Gastrocnemius medialis (tissue), 4 donors: ENCODE results near the gene NEK2. TPM values are rescaled to one million over a fixed set of nuclear protein-coding genes. Genes with fewer than 3 reads are reported as not detected.

Experiments used
- ATAC-seq, 2 donors: fragments of 150-250 bp; one replicate each; pipeline ENCODE4 v1.9.1; 2016
- DNase-seq, 2 donors: peaks; one replicate each; pipeline ENCODE4 v3.0.0-alpha.2; 2019
- H3K27ac ChIP-seq, 4 donors: fragments of 200-600 bp; sonication (generic); 1 replicate in 1 of 4; 2 replicates in 3 of 4; pipeline ENCODE4 v1.5.1; 2016 to 2018; ENCODE audit warnings: mild to moderate bottlenecking in 2 of 4, moderate library complexity in 1 of 4
- H3K27me3 ChIP-seq, 3 donors: fragments of 200-600 bp; sonication (generic) in 2 of 3; 1 replicate in 1 of 3; 2 replicates in 2 of 3; pipeline versions ENCODE4 v1.5.1 to v1.6.0; 2016 to 2019; ENCODE audit warnings: mild to moderate bottlenecking in 1 of 3, moderate library complexity in 1 of 3
- H3K36me3 ChIP-seq, 2 donors: fragments of 200-600 bp; sonication (generic) in 1 of 2; one replicate each; pipeline ENCODE4 v1.5.1; 2017 to 2018
- H3K4me1 ChIP-seq, 2 donors: fragments of 200-600 bp; sonication (generic) in 1 of 2; one replicate each; pipeline ENCODE4 v1.5.1; 2016 to 2017; ENCODE audit warnings: mild to moderate bottlenecking in 2 of 2
- H3K4me3 ChIP-seq, 4 donors: fragments of 200-600 bp; sonication (generic) in 3 of 4; 1 replicate in 1 of 4; 2 replicates in 3 of 4; pipeline ENCODE4 v1.5.1; 2016 to 2019; ENCODE audit warnings: mild to moderate bottlenecking in 2 of 4
- H3K9me3 ChIP-seq, 3 donors: fragments of 200-600 bp; sonication (generic) in 2 of 3; 1 replicate in 1 of 3; 2 replicates in 2 of 3; pipeline ENCODE4 v1.5.1; 2016 to 2019
- POLR2A ChIP-seq, 2 donors: fragments of 450-650 bp; IDR thresholded peaks; one replicate each; pipeline ENCODE4 v1.6.1; 2017; ENCODE audit warnings: antibody characterized with exemption in 2 of 2, mild to moderate bottlenecking in 2 of 2, moderate library complexity in 2 of 2
- in situ Hi-C, 4 donors: fragments of 200-750 bp; cut with MboI; loops; one replicate each; pipeline versions ENCODE4 v1.15.0 to v1.8.0; 2017; ENCODE audit warnings: low sequenced_read_pairs in 4 of 4
- intact Hi-C: fragments of 100-400 bp; cut with DNase I; formaldehyde crosslinking; loops from one replicate; pipeline ENCODE4 v1.15.1; 2023; ENCODE audit warnings: low total_unique reads
- total RNA-seq, 4 donors: library from RNA; depleted of rRNA; stranded (reverse); fragments of >200 nt; gene quantifications; one replicate each; pipeline versions ENCODE4 v1.1.0 to v1.2.3, GENCODE V29; 2016
- TF ChIP-seq, protein P1 (sequence below), 5 experiments: fragments of 450-650 bp in 3 of 5; fragments of 200-600 bp in 2 of 5; sonication (generic) in 2 of 5; IDR thresholded peaks in 4 of 5; conservative IDR thresholded peaks in 1 of 5; 1 replicate in 4 of 5; 2 replicates in 1 of 5; pipeline ENCODE4 v1.5.1; 2016 to 2019; ENCODE audit warnings: antibody characterized with exemption in 5 of 5, mild to moderate bottlenecking in 3 of 5, moderate library complexity in 3 of 5

NEK2 gene
- total RNA-seq, 4 donors from 2014 or later, result not detected

DNA sequence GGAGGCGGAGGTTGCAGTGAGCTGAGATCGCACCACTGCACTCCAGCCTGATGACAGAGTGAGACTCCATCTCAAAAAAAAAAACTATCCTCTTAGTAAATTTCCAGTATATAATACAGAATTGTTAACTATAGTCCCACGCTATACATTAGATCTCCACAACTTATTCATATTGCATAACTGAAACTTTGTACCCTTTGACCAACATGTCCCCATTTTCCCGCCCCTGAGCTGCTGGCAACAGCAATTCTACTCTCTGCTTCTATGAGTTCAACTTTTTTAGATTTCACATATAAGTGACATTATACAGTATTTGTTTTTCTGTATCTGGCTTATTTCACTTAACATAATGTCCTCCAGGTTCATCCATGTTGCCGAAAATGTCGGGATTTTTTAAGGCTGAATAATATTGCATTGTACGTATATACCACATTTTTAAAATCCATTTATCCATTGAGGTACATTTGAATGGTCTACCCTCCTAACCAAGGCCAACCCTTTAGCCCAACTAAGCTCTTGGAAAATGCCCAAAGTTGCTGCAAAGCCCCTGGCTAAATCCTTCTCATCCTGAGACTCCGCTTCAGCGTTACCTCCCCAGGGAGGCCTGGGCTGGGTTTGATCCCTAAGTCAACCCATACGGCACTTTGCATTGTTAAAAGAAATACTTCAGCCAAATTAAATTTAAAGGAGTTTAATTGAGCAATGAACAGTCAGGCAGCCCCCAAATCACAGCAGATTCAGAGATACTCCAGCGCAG, 34.2 kb downstream of the NEK2 start:
- Histone ChIP-seq H3K27ac (no peak overlapping the region), H3K36me3 (no peaks in the 10 kb centered on the region), H3K4me1 (peaks cover 0 to 6% of the 10 kb centered on the region in 2 donors), H3K27me3 (no peaks in the 10 kb centered on the region), H3K9me3 (no peaks in the 10 kb centered on the region), H3K4me3 (no peak overlapping the region)
- in situ Hi-C loops, result no loop called here
- intact Hi-C loops, result no loop called here
- ATAC-seq (no peak), DNase-seq (no peak)
- TF ChIP-seq, protein P1, sequence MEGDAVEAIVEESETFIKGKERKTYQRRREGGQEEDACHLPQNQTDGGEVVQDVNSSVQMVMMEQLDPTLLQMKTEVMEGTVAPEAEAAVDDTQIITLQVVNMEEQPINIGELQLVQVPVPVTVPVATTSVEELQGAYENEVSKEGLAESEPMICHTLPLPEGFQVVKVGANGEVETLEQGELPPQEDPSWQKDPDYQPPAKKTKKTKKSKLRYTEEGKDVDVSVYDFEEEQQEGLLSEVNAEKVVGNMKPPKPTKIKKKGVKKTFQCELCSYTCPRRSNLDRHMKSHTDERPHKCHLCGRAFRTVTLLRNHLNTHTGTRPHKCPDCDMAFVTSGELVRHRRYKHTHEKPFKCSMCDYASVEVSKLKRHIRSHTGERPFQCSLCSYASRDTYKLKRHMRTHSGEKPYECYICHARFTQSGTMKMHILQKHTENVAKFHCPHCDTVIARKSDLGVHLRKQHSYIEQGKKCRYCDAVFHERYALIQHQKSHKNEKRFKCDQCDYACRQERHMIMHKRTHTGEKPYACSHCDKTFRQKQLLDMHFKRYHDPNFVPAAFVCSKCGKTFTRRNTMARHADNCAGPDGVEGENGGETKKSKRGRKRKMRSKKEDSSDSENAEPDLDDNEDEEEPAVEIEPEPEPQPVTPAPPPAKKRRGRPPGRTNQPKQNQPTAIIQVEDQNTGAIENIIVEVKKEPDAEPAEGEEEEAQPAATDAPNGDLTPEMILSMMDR (IDR thresholded peaks at IDR 0.05 in 4 of 5, conservative IDR thresholded peaks at IDR 0.05 in 1 of 5), result no peak
- TF ChIP-seq POLR2A (IDR thresholded peaks at IDR 0.05), result no peak

GRCh38 chr1:211640301-211640630, 35.2 kb downstream of the NEK2 start:
- intact Hi-C loops (no loop called here), in situ Hi-C loops (no loop called here)
- no peaks in the 10 kb centered on the region for H3K36me3 ChIP-seq
- TF ChIP-seq, protein P1 (IDR thresholded peaks at IDR 0.05 in 4 of 5, conservative IDR thresholded peaks at IDR 0.05 in 1 of 5), result no peak
- no peak for TF ChIP-seq POLR2A (IDR thresholded peaks at IDR 0.05)
- ATAC-seq (no peak), DNase-seq (no peak)
- no peak overlapping the region for H3K27ac ChIP-seq
- H3K4me3 ChIP-seq, result no peak overlapping the region
- H3K27me3 ChIP-seq, result no peaks in the 10 kb centered on the region
- no peaks in the 10 kb centered on the region for H3K9me3 ChIP-seq
- H3K4me1 ChIP-seq, result peaks cover 0 to 6% of the 10 kb centered on the region in 2 donors

- no peak overlapping the region for H3K27ac ChIP-seq
- peaks cover 0 to 6% of the 10 kb centered on the region in 2 donors for H3K4me1 ChIP-seq
- ATAC-seq (no peak), DNase-seq (no peak)
- in situ Hi-C loops (no loop called here), intact Hi-C loops (no loop called here)
- TF ChIP-seq, protein P1 (IDR thresholded peaks at IDR 0.05 in 4 of 5, conservative IDR thresholded peaks at IDR 0.05 in 1 of 5), result no peak
- TF ChIP-seq POLR2A (IDR thresholded peaks at IDR 0.05), result no peak
- H3K4me3 ChIP-seq, result no peak overlapping the region
- no peaks in the 10 kb centered on the region for H3K27me3 ChIP-seq
- H3K36me3 ChIP-seq, result no peaks in the 10 kb centered on the region
- no peaks in the 10 kb centered on the region for H3K9me3 ChIP-seq
Observed at GRCh38 chr1:211639475-211640300, 35.7 kb downstream of the NEK2 start.

DNA sequence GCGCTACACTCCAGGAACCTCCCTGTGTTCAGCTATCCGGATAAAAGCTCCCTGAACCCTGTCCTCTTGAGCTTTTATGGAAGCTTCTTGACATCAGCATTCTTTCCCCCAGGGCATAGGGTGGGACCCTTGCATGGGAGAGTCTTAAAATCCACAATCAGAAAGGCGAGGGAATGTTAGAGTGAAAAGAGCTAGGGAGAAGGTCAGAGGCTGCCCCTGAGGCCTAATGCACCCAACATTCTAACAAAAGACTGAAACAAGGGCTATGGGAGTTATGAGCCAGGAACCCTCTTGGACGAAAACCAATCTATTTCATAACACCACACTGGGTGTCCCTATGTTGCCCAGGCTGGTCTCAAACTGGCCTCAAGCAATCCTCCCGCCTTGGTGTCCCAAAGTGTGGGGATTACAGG, 36.7 kb downstream of the NEK2 start:
- Histone ChIP-seq H3K27me3 (no peaks in the 10 kb centered on the region), H3K36me3 (no peaks in the 10 kb centered on the region), H3K9me3 (no peaks in the 10 kb centered on the region), H3K4me1 (peaks cover 0 to 3% of the 10 kb centered on the region in 2 donors), H3K27ac (no peak overlapping the region), H3K4me3 (no peak overlapping the region)
- no peak for TF ChIP-seq POLR2A (IDR thresholded peaks at IDR 0.05)
- TF ChIP-seq, protein P1 (IDR thresholded peaks at IDR 0.05 in 4 of 5, conservative IDR thresholded peaks at IDR 0.05 in 1 of 5), result no peak
- ATAC-seq, result no peak
- intact Hi-C loops, result no loop called here
- in situ Hi-C loops, result no loop called here
- no peak for DNase-seq
